A673 (cell line): ENCODE results near the gene ADAMTS2. TPM values are rescaled to one million over a fixed set of nuclear protein-coding genes. Genes with fewer than 3 reads are reported as not detected.
A peak's percentile ranks its signal among the peaks of the same experiment; 100 is the strongest.

Experiments
- BruUV-seq: library from RNA; stranded (reverse); fragments of 400-500 nt; replicated peaks from 2 replicates; lab custom pipeline; 2021; lab: Mats Ljungman, UMichigan
- CTCF ChIA-PET: fragments of 300-600 bp; sonication (Branson Sonifier 250); formaldehyde crosslinking; loops from one replicate; lab custom pipeline; 2022; ENCODE audit warnings: antibody characterized with exemption; lab: Charles Lee
- POLR2A ChIA-PET: fragments of 300-600 bp; sonication (Branson Sonifier 250); formaldehyde crosslinking; loops from one replicate; lab custom pipeline; 2022; ENCODE audit warnings: antibody characterized with exemption; ENCODE audit not compliant: low non-redundant PET; lab: Charles Lee
- DNase-seq: peaks from one replicate; pipeline ENCODE4 v3.0.0-alpha.2; 2015; ENCODE audit warnings: low spot score
- H3K27ac ChIP-seq: fragments of 200-600 bp; sonication (generic); 2 replicates; pipeline ENCODE4 v1.5.1; 2016; ENCODE audit warnings: mixed run types, low read depth, mild to moderate bottlenecking, mixed read lengths, antibody characterized with exemption, low read length; ENCODE audit not compliant: poor library complexity, severe bottlenecking
- H3K27me3 ChIP-seq: fragments of 200-600 bp; sonication (generic); replicated peaks from 2 replicates; pipeline ENCODE4 v1.6.1; 2017; ENCODE audit warnings: mixed run types, low read depth, mild to moderate bottlenecking, mixed read lengths, antibody characterized with exemption, low read length; ENCODE audit not compliant: insufficient read depth, poor library complexity
- H3K36me3 ChIP-seq: fragments of 200-600 bp; sonication (generic); 2 replicates; pipeline ENCODE4 v1.6.1; 2016; ENCODE audit warnings: mixed run types, mild to moderate bottlenecking, mixed read lengths, antibody characterized with exemption, low read length; ENCODE audit not compliant: insufficient read depth, poor library complexity, severe bottlenecking
- H3K4me1 ChIP-seq: fragments of 200-600 bp; sonication (generic); 2 replicates; pipeline ENCODE4 v1.6.1; 2017; ENCODE audit warnings: mixed run types, mild to moderate bottlenecking, mixed read lengths, antibody characterized with exemption, low read length; ENCODE audit not compliant: insufficient read depth, poor library complexity, severe bottlenecking
- H3K4me3 ChIP-seq: fragments of 200-600 bp; sonication (generic); 2 replicates; pipeline ENCODE4 v1.5.1; 2016; ENCODE audit warnings: low read depth, mixed run types, mild to moderate bottlenecking, mixed read lengths, low read length; ENCODE audit not compliant: poor library complexity, severe bottlenecking
- H3K9me3 ChIP-seq: fragments of 200-600 bp; sonication (generic); 2 replicates; pipeline ENCODE4 v1.6.1; 2016; ENCODE audit warnings: mixed run types, low read depth, mild to moderate bottlenecking, mixed read lengths, antibody characterized with exemption, low read length; ENCODE audit not compliant: poor library complexity, severe bottlenecking
- EZH2 ChIP-seq: fragments of 200-600 bp; sonication (generic); IDR thresholded peaks from 2 replicates; pipeline ENCODE4 v1.6.1; 2017; ENCODE audit warnings: borderline replicate concordance, low read depth, mild to moderate bottlenecking, mixed read lengths, antibody characterized with exemption, low read length; ENCODE audit not compliant: poor library complexity, severe bottlenecking
- intact Hi-C: fragments of 100-400 bp; cut with micrococcal nuclease; formaldehyde crosslinking; loops from one replicate; pipeline ENCODE4 v1.10.0; 2022; ENCODE audit not compliant: unreplicated experiment
- total RNA-seq: library from RNA; stranded (reverse); gene quantifications from 2 replicates; pipeline ENCODE4 v1.2.3, GENCODE V29; 2021
- TF ChIP-seq, protein P1 (sequence below): fragments of 300-800, 200-600 bp; sonication (generic); conservative IDR thresholded peaks from 2 replicates; pipeline ENCODE4 v1.5.1; 2017; ENCODE audit warnings: low read depth, mild to moderate bottlenecking, antibody characterized with exemption, low read length, moderate library complexity, mixed read lengths

The ADAMTS2 gene
- total RNA-seq, 1 experiment from 2014 or later, result 0.39 TPM

DNA sequence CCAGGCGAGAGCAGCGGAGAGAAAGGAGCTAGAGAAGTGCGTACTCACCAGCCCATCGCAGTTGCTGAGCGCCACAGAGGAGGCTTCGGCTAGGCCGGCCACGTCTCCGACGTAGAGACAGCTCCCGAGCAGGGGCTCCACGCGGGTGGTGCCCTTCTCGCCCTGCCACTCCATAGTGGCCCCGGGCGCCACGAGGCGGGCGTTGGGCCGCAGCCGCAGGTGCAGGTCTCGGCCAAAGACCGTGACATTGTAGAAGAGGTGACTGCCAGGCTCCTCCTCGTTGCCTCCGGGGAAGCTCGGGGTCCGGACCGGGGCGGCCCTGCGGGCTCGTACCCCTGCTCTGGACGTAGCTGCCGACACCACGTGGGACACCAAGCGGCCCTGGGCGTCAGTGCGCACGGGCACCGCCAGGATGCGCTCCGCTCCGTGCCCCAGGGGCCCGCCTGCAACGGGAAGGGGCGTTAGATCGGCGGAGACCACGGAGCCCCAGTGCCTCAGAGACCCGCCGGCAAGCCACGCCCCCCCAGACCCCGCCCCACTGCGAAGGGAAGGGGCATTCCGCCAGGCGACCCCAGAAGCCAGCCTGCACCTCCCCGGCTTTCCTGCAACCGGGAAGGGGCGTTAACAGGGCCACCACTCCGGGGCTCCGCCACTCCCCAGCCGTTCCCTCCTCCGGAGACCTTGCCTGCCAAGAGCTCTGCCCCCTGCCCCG lies 1.4 kb downstream of the ADAMTS2 start:
- no peak overlapping the region for H3K27ac ChIP-seq
- peak; percentile 31 for DNase-seq
- ChIA-PET POLR2A (no interaction called here), CTCF (interaction anchor here (0.7 kb wide), 1 partner anchor 458 kb away, joined by 3 read pairs; no protein-coding TSS in a partner anchor)
- H3K9me3 ChIP-seq, result no peaks in the 10 kb centered on the region
- peaks cover 56% of the 10 kb centered on the region for H3K27me3 ChIP-seq
- no peaks in the 10 kb centered on the region for H3K36me3 ChIP-seq
- peak overlapping the region; percentile 36 for H3K4me3 ChIP-seq
- TF ChIP-seq, protein P1, sequence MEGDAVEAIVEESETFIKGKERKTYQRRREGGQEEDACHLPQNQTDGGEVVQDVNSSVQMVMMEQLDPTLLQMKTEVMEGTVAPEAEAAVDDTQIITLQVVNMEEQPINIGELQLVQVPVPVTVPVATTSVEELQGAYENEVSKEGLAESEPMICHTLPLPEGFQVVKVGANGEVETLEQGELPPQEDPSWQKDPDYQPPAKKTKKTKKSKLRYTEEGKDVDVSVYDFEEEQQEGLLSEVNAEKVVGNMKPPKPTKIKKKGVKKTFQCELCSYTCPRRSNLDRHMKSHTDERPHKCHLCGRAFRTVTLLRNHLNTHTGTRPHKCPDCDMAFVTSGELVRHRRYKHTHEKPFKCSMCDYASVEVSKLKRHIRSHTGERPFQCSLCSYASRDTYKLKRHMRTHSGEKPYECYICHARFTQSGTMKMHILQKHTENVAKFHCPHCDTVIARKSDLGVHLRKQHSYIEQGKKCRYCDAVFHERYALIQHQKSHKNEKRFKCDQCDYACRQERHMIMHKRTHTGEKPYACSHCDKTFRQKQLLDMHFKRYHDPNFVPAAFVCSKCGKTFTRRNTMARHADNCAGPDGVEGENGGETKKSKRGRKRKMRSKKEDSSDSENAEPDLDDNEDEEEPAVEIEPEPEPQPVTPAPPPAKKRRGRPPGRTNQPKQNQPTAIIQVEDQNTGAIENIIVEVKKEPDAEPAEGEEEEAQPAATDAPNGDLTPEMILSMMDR, result peak; percentile 8; the same call in 1 of the 2 replicates
- TF ChIP-seq EZH2, result no peak
- intact Hi-C loops, result no loop called here
- no TSS peak for BruUV-seq
- H3K4me1 ChIP-seq, result peaks cover 7% of the 10 kb centered on the region

DNA sequence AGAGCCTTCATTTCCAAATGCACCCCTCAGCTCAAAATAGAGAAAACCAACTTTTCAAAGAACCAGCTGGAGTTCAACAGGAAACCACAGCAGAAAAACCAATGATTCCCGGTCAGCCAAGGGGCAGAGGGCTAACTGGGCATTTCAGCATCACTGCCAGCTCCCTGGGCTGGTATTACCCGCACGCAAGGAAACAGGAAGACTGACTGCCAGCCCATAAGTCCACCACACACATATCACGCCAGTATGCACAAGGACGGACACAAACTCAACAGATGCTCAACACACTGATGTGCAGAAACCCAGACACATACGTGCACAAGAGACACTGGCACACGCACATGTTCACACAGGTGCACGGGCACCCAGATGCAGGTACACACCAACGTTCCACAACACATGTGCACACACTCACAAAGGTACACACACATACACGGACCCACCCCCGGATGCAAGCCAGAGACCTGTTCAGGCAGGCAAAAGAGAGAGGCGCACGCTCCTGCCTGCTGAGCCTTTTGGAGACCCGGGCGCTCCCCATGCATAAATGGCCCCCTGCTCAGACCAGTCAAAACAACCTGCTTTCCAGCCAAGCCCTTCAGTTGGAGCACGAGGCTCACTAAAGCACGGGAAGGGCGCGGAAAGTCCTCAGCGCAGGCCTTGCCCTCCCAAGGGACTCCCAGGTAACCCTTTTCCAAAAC lies 2.1 kb downstream of the ADAMTS2 start:
- DNase-seq, result no peak
- POLR2A ChIA-PET, result no interaction called here
- no peaks in the 10 kb centered on the region for H3K36me3 ChIP-seq
- no TSS peak for BruUV-seq
- TF ChIP-seq, protein P1, result no peak
- TF ChIP-seq EZH2, result no peak
- no peak overlapping the region for H3K27ac ChIP-seq
- CTCF ChIA-PET, result no interaction called here
- no peaks in the 10 kb centered on the region for H3K9me3 ChIP-seq
- H3K4me3 ChIP-seq, result no peak overlapping the region
- peaks cover 7% of the 10 kb centered on the region for H3K4me1 ChIP-seq
- peaks cover 54% of the 10 kb centered on the region for H3K27me3 ChIP-seq
- intact Hi-C loops, result no loop called here

DNA sequence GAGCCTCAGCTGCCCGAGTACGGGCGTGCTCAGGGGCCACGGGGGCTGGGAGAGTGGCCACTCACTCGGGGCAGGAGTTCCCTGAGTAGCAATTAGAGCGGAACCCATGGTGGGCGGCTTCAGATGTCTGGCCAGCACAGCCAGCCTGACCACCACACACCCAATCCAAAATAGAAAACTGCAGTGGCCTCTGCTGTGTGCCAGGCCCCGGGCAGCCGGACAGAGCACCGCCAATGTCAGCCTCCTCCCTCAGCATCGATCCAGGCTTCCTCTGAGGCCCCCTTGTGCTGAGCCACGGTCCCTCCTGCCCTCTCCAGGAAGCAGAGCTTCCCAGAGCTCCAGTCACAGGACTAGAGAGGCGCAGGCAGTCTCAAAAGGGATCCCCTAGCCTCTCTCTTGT lies 2.7 kb downstream of the ADAMTS2 start:
- ChIA-PET CTCF (no interaction called here), POLR2A (no interaction called here)
- Histone ChIP-seq H3K27ac (no peak overlapping the region), H3K4me3 (no peak overlapping the region), H3K27me3 (peaks cover 51% of the 10 kb centered on the region), H3K4me1 (peaks cover 7% of the 10 kb centered on the region), H3K36me3 (no peaks in the 10 kb centered on the region), H3K9me3 (no peaks in the 10 kb centered on the region)
- no TSS peak for BruUV-seq
- DNase-seq, result no peak
- no peak for TF ChIP-seq EZH2
- TF ChIP-seq, protein P1, result no peak
- intact Hi-C loops, result no loop called here
